Fibroblast of upper back skin (primary cell): ENCODE data around the gene EVA1B.

Experiments used
- DNase-seq: peaks from one replicate; pipeline ENCODE4 v3.0.0-alpha.2; 2013

Gene EVA1B

DNA sequence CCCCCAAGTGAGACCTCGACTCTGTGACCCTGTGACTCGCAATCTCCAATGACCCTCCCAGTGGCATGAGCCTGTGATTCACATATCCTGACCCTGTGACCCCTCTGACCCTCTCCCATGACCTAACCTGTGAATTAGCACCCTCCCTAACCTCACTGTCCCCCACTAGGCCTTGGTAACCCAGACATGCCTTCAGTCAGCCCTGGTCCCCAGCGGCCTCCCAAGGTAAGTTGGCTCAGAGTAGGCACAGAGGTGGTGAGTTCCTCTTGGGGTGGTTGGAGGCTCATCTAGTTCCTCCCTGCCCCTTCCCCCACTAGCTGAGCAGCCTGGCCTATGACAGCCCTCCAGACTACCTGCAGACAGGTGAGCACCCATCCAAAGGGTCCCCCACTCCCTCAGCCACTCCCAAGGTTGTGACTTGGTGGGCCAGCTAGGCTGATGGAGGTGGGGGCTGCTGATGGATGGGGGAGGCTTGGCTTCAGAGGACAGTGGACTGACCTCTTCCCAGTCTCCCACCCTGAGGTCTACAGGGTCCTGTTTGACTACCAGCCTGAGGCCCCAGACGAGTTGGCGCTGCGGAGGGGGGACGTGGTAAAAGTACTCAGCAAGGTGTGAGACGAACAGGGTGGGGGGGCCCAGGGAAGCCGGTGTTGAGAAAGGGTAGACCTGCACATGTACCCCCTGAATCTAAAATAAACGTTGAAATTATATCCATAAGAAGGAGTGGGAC lies 15.7 kb downstream of the EVA1B start:
- no peak for DNase-seq

GRCh38 chr1:36306902-36307456 lies 16.5 kb downstream of the EVA1B start:
- DNase-seq, result peak; percentile 91

DNA sequence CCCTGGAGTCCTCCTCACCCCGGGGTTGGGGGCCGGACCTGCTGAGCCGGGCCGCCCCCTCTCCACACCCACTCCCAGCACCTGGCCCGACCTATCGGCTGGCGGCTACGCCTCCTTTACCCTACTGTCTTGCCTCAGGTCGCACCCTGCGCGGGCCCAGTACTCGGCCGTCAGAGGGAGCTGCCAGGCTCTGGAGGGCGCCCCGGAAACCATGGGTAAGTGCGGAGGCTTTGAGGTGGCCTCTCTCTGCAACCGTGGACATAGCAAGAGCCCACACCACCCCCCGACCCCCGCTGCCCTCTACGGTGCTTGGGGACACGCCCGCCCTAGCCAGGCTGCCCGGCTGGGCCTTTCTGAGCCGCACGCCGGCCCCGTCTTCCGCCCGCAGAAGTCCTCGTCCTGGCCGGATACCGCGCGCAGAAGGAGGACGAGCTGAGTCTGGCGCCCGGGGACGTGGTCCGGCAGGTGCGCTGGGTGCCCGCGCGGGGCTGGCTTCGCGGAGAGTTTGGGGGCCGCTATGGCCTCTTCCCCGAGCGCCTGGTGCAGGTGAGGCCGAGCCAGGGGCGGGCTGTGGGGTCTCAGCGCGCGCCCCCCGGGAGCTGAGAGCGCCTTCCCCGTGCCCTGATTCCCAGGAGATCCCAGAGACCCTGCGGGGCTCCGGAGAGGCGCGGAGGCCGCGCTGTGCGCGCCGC lies 17.1 kb downstream of the EVA1B start, which contains the start of gene SH3D21:
Gene SH3D21 (plus strand): TSS at position 159 of the 692 bp plus-strand sequence. CDS start 53 bp downstream, at position 212.
- no peak for DNase-seq

DNA sequence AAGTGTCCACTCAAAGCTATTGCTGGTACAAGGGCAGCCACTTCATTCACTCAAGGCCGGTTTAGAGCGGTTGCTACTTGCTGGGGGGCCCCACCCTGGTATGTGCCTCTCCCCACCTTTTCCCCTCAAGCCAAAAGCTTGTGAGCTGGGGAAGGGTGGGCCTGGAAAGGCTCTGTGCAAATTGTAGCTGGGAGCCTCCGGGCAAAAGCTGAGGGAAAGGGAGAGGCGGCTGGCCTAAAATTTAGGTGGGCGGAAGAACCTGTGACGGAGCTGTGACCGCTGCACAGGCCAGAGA lies 17.6 kb downstream of the EVA1B start:
- no peak for DNase-seq

- DNase-seq, result no peak
These were observed 18.2 kb downstream of the EVA1B start for GRCh38 chr1:36304970-36305914.

DNA sequence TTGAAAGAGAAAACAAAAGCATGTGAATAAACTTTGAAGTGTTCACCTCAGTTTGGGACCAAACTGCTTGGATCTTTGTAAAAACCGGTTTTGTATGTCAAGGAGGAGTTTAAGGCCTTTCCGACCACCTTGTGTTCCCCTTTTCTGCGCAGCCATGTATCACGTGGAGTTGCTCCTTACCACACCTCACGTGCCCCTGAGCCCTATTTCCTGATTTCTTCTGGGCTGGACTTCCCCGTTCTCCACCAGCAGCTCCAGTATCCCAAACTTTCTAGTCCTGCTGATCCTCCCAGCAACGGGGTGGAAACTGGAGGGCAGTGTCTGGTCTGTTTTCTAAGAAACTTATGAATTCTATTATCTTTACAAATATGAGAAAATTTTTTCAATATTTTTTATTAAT lies 18.9 kb downstream of the EVA1B start:
- no peak for DNase-seq

DNA sequence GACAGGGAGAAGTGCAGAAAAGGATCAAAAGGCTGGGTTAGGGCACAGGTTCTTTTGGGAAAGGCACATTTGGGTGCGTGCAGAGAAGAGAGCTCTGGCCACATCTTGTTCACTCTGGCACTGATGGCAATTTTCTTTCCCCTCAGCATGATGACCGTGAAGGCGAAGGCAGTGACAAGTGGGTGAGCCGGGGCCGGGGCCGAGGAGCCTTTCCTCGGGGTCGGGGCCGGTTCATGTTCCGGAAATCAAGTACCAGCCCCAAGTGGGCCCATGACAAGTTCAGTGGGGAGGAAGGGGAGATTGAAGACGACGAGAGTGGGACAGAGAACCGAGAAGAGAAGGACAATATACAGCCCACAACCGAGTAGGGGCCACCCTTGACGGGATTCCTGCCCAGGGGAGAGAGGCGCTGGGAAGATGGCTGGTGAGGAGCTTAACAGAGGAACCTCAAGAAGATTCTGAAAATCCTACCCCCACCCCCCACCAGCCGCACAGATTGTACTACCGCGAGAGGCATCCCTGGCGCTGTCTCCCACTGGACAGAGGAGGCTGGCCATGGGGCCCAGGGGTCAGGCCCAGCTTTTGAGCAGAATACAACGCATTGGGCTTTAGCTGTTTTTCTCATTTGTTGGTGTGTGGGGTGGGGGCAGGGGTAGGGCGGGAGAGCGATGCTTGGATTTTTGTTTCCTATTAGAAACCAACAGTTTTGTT lies 19.6 kb downstream of the EVA1B start:
- no peak for DNase-seq

GRCh38 chr1:36303244-36303643 lies 20.2 kb downstream of the EVA1B start:
- no peak for DNase-seq

GRCh38 chr1:36301220-36301619 lies 22.2 kb downstream of the EVA1B start:
- DNase-seq, result no peak

DNA sequence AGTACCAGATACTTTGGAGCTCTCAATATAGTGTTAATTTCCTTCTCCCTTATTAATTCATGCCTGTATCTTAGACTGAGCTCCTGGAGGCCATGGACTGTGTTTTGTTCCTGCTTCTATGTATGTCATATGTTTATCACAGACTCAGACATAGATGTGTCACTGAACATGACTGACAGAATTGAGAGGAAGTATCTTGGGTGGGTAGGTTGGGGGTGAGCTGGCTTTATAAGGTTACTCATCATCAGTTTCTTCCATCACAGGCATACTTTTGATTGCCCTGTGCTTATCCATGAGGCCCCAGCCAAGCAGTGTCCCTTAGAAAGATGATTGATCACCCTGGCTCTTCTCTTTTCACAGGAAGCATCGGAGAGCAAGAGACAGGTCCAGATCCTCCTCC lies 22.9 kb downstream of the EVA1B start:
- no peak for DNase-seq

- no peak for DNase-seq
These were observed 24.8 kb downstream of the EVA1B start for GRCh38 chr1:36298640-36299039.

DNA sequence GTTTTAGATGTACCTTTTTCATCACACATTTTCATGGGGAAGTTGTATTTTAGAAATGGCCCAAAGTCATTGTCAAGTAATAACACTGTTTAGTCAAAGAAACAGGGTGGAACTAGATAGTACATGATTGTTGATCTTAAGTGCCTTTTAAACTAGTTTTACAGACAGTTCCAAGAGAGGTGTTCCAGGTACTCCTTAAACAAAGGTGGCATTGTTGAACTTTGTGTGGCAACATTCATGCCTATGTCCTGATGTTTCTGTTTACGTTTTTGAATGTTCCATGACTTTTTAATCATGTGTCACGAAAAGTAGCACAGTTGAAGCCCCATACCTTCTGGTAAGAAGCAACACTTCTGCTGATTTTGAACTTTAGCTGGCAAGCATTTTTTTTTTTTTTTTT lies 26.4 kb downstream of the EVA1B start:
- no peak for DNase-seq

DNA sequence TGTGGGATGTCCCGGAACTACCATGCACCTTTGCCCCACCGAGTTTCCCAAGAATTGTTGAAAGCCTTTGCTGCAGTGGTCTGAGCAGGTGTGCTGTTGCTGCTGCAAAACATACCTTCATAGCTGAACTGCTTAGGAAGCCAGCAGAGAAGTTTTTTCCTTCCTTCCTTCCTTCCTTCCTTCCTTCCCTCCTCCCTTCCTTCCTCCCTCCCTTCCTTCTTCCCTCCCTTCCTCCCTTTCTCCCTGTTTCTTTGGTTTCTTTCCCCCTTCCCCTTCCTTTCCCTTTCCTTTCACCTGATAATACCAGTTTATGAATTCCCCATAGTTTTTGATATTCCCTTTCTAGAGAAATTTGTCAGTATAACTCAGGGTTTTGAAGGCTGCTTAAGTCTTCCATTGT lies 28.1 kb downstream of the EVA1B start:
- DNase-seq, result no peak

- DNase-seq, result no peak
These were observed 35.9 kb downstream of the EVA1B start for GRCh38 chr1:36287595-36287994.

- no peak for DNase-seq
These were observed 36.6 kb downstream of the EVA1B start for GRCh38 chr1:36286802-36287201.

- peak; percentile 82 for DNase-seq
These were observed 37.9 kb downstream of the EVA1B start for GRCh38 chr1:36285443-36286101.

DNA sequence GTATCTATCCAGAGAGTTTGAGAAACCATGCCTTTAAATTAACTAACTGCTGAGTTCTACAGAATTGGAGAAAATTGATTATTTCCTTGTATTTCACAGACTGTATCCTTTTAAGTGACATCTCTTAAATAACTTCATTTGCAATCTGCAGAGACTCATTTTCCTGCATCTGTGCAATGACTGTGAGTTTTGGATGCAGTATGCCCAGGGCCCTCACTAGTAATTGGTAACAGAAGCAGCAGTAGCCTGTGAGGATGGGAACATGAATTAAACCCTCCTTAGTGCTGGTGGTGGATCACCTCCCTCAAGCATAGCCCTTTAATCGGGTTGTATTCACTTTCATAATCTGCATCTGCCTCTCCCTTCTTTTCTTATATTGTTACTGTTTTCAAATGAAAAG lies 38.9 kb downstream of the EVA1B start:
- DNase-seq, result no peak

GRCh38 chr1:36284061-36284460 lies 39.4 kb downstream of the EVA1B start:
- DNase-seq, result peak; percentile 18

- no peak for DNase-seq
These were observed 43.6 kb downstream of the EVA1B start for GRCh38 chr1:36279789-36280296.

- peak; percentile 44 for DNase-seq
These were observed 44.2 kb downstream of the EVA1B start for GRCh38 chr1:36279110-36279788.

DNA sequence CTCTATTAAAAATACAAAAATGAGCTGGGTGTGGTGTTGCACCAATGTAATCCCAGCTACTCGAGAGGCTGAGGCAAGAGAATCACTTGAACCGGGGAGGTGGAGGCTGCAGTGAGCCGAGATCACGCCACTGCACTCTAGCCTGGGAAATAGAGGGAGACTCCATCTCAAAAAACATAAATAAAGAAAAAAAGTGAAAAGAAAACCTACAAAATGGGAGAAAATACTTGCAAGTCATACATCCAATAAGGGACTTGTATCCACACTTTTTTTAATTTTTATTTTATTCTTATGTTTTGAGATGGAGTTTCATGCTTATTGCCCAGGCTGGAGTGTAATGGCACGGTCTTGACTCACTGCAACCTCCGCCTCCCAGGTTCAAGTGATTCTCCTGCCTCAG lies 46.8 kb downstream of the EVA1B start:
- DNase-seq, result no peak
